H9 (cell line): Measurements from ENCODE around the gene OPTN. TPM values are rescaled to one million over a fixed set of nuclear protein-coding genes. Genes with fewer than 3 reads are reported as not detected.

Experiments
- DNase-seq: peaks from one replicate; pipeline ENCODE4 v3.0.0-alpha.2; 2017
- H2AFZ ChIP-seq: one replicate; pipeline ENCODE4 v1.6.1; 2013; ENCODE audit warnings: mild to moderate bottlenecking, low read length, control low read depth, moderate library complexity
- H2AK5ac ChIP-seq: 2 replicates; pipeline ENCODE4 v1.6.1; 2013; ENCODE audit warnings: low read length, control low read depth, mixed read lengths; ENCODE audit not compliant: insufficient read length
- H2BK120ac ChIP-seq: one replicate; pipeline ENCODE4 v1.6.1; 2013; ENCODE audit warnings: low read depth, mild to moderate bottlenecking, low read length, control low read depth, inconsistent platforms; ENCODE audit not compliant: poor library complexity, severe bottlenecking
- H2BK12ac ChIP-seq: 2 replicates; pipeline ENCODE4 v1.6.1; 2013; ENCODE audit warnings: low read length, control low read depth, mixed read lengths, low read depth; ENCODE audit not compliant: insufficient read length
- H2BK15ac ChIP-seq: 2 replicates; pipeline ENCODE4 v1.6.1; 2013; ENCODE audit warnings: low read depth, low read length, control low read depth
- H2BK20ac ChIP-seq: one replicate; pipeline ENCODE4 v1.6.1; 2013; ENCODE audit warnings: low read depth, mild to moderate bottlenecking, low read length, control low read depth, inconsistent platforms; ENCODE audit not compliant: poor library complexity, severe bottlenecking
- H2BK5ac ChIP-seq: 2 replicates; pipeline ENCODE4 v1.6.1; 2013; ENCODE audit warnings: low read length, control low read depth, mixed read lengths; ENCODE audit not compliant: insufficient read length
- H3K14ac ChIP-seq: 2 replicates; pipeline ENCODE4 v1.6.1; 2013; ENCODE audit warnings: low read length, control low read depth; ENCODE audit not compliant: insufficient read depth
- H3K18ac ChIP-seq: 2 replicates; pipeline ENCODE4 v1.6.1; 2013; ENCODE audit warnings: low read depth, mild to moderate bottlenecking, mixed read lengths, low read length, control low read depth; ENCODE audit not compliant: insufficient read length
- H3K23ac ChIP-seq: 2 replicates; pipeline ENCODE4 v1.6.1; 2013; ENCODE audit warnings: low read length, control low read depth, mixed read lengths, low read depth; ENCODE audit not compliant: insufficient read length
- H3K23me2 ChIP-seq: 2 replicates; pipeline ENCODE4 v1.6.1; 2013; ENCODE audit warnings: low read depth, mild to moderate bottlenecking, mixed read lengths, low read length, control low read depth; ENCODE audit not compliant: insufficient read length, poor library complexity, severe bottlenecking
- H3K27ac ChIP-seq: 2 replicates; pipeline ENCODE4 v1.5.1; 2013; ENCODE audit warnings: low read length, control low read depth, mixed read lengths, low read depth; ENCODE audit not compliant: insufficient read length
- H3K27me3 ChIP-seq: 2 replicates; pipeline ENCODE4 v1.6.1; 2013; ENCODE audit warnings: low read length, control low read depth, inconsistent platforms; ENCODE audit not compliant: insufficient read depth
- H3K4ac ChIP-seq: 2 replicates; pipeline ENCODE4 v1.6.1; 2013; ENCODE audit warnings: low read depth, mild to moderate bottlenecking, control low read depth, inconsistent platforms, low read length, moderate library complexity
- H3K4me1 ChIP-seq: 2 replicates; pipeline ENCODE4 v1.6.1; 2013; ENCODE audit warnings: low read length, control low read depth, inconsistent platforms; ENCODE audit not compliant: insufficient read depth
- H3K4me2 ChIP-seq: 2 replicates; pipeline ENCODE4 v1.6.1; 2013; ENCODE audit warnings: low read length, control low read depth, mixed read lengths; ENCODE audit not compliant: insufficient read length, insufficient read depth
- H3K56ac ChIP-seq: 2 replicates; pipeline ENCODE4 v1.6.1; 2013; ENCODE audit warnings: low read depth, mild to moderate bottlenecking, mixed read lengths, low read length, control low read depth; ENCODE audit not compliant: insufficient read length
- H3K79me1 ChIP-seq: 2 replicates; pipeline ENCODE4 v1.6.1; 2013; ENCODE audit warnings: low read depth, mild to moderate bottlenecking, moderate library complexity, low read length, control low read depth, inconsistent platforms; ENCODE audit not compliant: insufficient read depth, poor library complexity, severe bottlenecking
- H3K79me2 ChIP-seq: 2 replicates; pipeline ENCODE4 v1.6.1; 2013; ENCODE audit warnings: low read length, control low read depth, inconsistent platforms; ENCODE audit not compliant: insufficient read depth
- H3K9ac ChIP-seq: 2 replicates; pipeline ENCODE4 v1.6.1; 2013; ENCODE audit warnings: low read length, control low read depth, mixed read lengths; ENCODE audit not compliant: insufficient read length; ENCODE audit errors: extremely low read depth
- H3K9me3 ChIP-seq: one replicate; pipeline ENCODE4 v1.6.1; 2013; ENCODE audit warnings: low read depth, low read length, inconsistent platforms; ENCODE audit not compliant: control insufficient read depth
- H3T11ph ChIP-seq: one replicate; pipeline ENCODE4 v1.6.1; 2013; ENCODE audit warnings: mild to moderate bottlenecking, low read length, control low read depth, inconsistent platforms
- H4K20me1 ChIP-seq: one replicate; pipeline ENCODE4 v1.6.1; 2013; ENCODE audit not compliant: control insufficient read depth, insufficient read length, insufficient read depth
- H4K5ac ChIP-seq: 2 replicates; pipeline ENCODE4 v1.6.1; 2013; ENCODE audit warnings: low read depth, mild to moderate bottlenecking, mixed read lengths, low read length, control low read depth; ENCODE audit not compliant: insufficient read length
- H4K8ac ChIP-seq: replicated peaks from 2 replicates; pipeline ENCODE4 v1.6.1; 2013; ENCODE audit warnings: low read length, control low read depth, mixed read lengths, low read depth; ENCODE audit not compliant: insufficient read length
- H4K91ac ChIP-seq: 2 replicates; pipeline ENCODE4 v1.6.1; 2013; ENCODE audit warnings: low read depth, mild to moderate bottlenecking, moderate library complexity, mixed read lengths, low read length, control low read depth; ENCODE audit not compliant: insufficient read length
- H3K27ac Mint-ChIP-seq, 3 experiments: 2 replicates in 2 of 3; 3 replicates in 1 of 3; pipeline ENCODE4 v1.8.0; 2020 to 2021; ENCODE audit warnings: mixed read lengths in 3 of 3, mild to moderate bottlenecking in 1 of 3, moderate library complexity in 1 of 3
- H3K27me3 Mint-ChIP-seq: 2 replicates; pipeline ENCODE4 v1.8.0; 2021; ENCODE audit warnings: low read depth, mild to moderate bottlenecking, moderate library complexity, mixed read lengths
- H3K36me3 Mint-ChIP-seq, 3 experiments: 2 replicates in 2 of 3; 3 replicates in 1 of 3; pipeline ENCODE4 v1.8.0; 2020 to 2021; ENCODE audit warnings: low read depth in 3 of 3, mixed read lengths in 3 of 3; ENCODE audit not compliant: insufficient read depth in 1 of 3
- H3K4me1 Mint-ChIP-seq, 2 experiments: 2 replicates each; pipeline ENCODE4 v1.8.0; 2020; ENCODE audit warnings: mixed read lengths in 2 of 2
- H3K4me3 Mint-ChIP-seq, 2 experiments: 2 replicates in 1 of 2; 3 replicates in 1 of 2; pipeline ENCODE4 v1.8.0; 2020 to 2021; ENCODE audit warnings: mild to moderate bottlenecking in 2 of 2, mixed read lengths in 2 of 2, moderate library complexity in 1 of 2
- H3K9me3 Mint-ChIP-seq, 2 experiments: 2 replicates in 1 of 2; 3 replicates in 1 of 2; pipeline ENCODE4 v1.8.0; 2020; ENCODE audit warnings: mild to moderate bottlenecking in 2 of 2, mixed read lengths in 2 of 2, moderate library complexity in 1 of 2
- CTCF ChIP-seq: fragments of 200-600 bp; sonication (generic); conservative IDR thresholded peaks from 3 replicates; pipeline ENCODE4 v1.8.0; 2021; ENCODE audit warnings: antibody characterized with exemption, mild to moderate bottlenecking
- WGBS: extraction: QIAGEN DNeasy Blood & Tissue Kit; methylation state at CpG from one replicate; pipeline ENCODE4 v1.1.7; 2013; ENCODE audit warnings: missing lambda C conversion rate, low lambda C conversion rate, mixed read lengths; ENCODE audit not compliant: insufficient read length; ENCODE audit errors: extremely low coverage; 5-methylcytosine and 5-hydroxymethylcytosine counted together
- total RNA-seq: library from RNA; stranded (reverse); gene quantifications from 2 replicates; pipeline ENCODE4 v1.2.1, GENCODE V29; 2021

The OPTN gene
- total RNA-seq, 1 experiment from 2014 or later: 16.1 TPM

- no peak overlapping the region for H3K27ac Mint-ChIP-seq
- TF ChIP-seq CTCF: no peak
- no peak overlapping the region for H3K18ac ChIP-seq
- no peaks in the 10 kb centered on the region for H3K79me2 ChIP-seq
- H3K4me2 ChIP-seq: no peak overlapping the region
- H2BK20ac ChIP-seq: no peak overlapping the region
- no peaks in the 10 kb centered on the region for H3K27me3 ChIP-seq
- no peak overlapping the region for H4K91ac ChIP-seq
- no peak overlapping the region for H2BK15ac ChIP-seq
- H4K20me1 ChIP-seq: no peaks in the 10 kb centered on the region
- WGBS: no CpG with 5 or more reads among the region's 5 CpGs
- no peak overlapping the region for H4K5ac ChIP-seq
- no peaks in the 10 kb centered on the region for H3K23me2 ChIP-seq
- H2BK5ac ChIP-seq: no peak overlapping the region
- H2AFZ ChIP-seq: no peak overlapping the region
- no peaks in the 10 kb centered on the region; the same call in 1 of the 2 replicates for H3K4me1 ChIP-seq
- H2AK5ac ChIP-seq: no peak overlapping the region
- H3K27ac ChIP-seq: no peak overlapping the region
- H3K23ac ChIP-seq: no peak overlapping the region
- no peak overlapping the region for H3K4ac ChIP-seq
- no peak overlapping the region for H4K8ac ChIP-seq
- H2BK120ac ChIP-seq: no peak overlapping the region
- H3K4me3 Mint-ChIP-seq: no peak overlapping the region
- H3K79me1 ChIP-seq: no peaks in the 10 kb centered on the region
- H3K56ac ChIP-seq: no peak overlapping the region
- H3K9me3 Mint-ChIP-seq: no peaks in the 10 kb centered on the region; a peak in 2 of 5 replicates
- H3K27me3 Mint-ChIP-seq: no peaks in the 10 kb centered on the region; the same call in 1 of the 2 replicates
- H3K36me3 Mint-ChIP-seq: no peaks in the 10 kb centered on the region; a peak in 1 of 7 replicates
- H3K4me1 Mint-ChIP-seq: peaks cover 38 to 39% of the 10 kb centered on the region in 2 experiments
- no peak overlapping the region for H3K14ac ChIP-seq
- no peak overlapping the region for H2BK12ac ChIP-seq
- H3K9me3 ChIP-seq: no peaks in the 10 kb centered on the region
- DNase-seq: no peak
- no peak overlapping the region for H3T11ph ChIP-seq
- no peak overlapping the region for H3K9ac ChIP-seq
These were observed 37.2 kb upstream of the OPTN start for GRCh38 chr10:13062803-13063202.
